ENCODE data around the gene INSIG1.

Gene INSIG1

DNA sequence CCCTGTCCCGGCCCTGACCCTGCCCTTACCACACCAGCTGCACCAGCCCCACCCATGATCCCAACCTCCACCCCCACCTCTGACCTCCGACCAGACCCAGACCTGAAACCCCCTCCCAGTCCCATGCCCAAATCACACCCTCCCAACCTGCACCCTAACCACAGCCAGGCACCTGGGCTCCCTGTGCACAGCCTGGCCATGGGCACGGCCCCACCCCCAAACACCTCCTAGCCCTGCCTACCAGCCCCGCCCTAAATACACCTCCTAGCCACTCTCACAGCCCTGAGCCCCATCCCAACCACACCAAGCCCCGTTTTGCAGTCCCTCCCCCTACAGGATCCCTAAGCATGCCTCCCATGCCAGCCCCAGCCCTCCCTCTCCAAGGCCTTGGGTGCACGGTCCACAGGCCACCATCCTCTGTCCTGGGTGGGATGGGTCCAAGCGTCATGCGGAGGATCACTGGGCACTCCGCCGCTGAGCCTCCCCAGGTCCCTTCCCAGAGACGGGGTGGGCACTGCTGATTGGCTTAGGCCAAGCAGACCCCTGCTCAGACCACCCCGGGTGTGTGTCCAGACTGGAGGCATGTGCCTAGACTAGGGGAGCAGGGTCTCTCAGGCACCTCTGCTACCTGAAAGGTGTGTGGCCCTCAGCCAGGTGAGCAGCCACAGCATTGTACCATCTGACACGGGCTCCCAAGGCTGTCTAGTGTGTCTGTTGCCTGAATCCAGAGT, 30.1 kb downstream of the INSIG1 start:
- no peak for DNase-seq (ENCODE audit: low spot score)

DNA sequence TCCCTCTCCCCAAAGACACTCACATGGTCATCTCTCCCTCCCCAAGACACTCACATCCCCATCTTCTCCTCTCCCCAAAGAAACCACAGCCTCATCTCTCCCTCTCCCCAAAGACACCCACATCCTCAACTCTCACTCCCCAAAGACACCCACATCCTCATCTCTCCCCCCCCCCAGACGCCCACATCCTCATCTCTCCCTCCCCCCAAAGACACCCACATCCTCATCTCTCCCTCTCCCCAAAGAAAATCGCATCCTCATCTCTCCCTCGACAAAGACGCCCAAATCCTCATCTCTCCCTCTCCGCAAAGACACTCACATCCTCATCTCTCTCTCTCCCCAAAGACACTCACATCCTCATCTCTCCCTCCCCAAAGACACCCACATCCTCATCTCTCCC, 31.5 kb downstream of the INSIG1 start:
- DNase-seq (ENCODE audit: low spot score): no peak

DNA sequence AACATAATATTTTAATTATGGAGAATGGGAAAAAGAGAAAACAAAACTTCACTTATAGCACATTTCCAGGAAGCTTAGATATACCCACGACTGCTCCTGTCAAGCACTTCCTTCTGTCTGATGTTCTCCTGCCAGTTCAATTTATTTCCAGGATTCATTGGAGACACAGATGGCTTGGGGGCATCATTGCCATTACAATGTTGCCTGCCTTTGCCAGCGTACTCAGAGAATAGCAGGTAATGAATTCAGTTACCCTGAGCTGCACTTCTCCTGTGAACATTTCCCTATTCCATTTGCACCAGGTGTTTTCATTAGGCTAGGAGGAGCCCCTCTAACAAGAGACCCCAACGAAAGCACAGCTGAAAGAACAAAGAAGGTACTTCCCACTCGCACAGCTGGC, 33.7 kb downstream of the INSIG1 start:
- DNase-seq (ENCODE audit: low spot score): no peak

DNA sequence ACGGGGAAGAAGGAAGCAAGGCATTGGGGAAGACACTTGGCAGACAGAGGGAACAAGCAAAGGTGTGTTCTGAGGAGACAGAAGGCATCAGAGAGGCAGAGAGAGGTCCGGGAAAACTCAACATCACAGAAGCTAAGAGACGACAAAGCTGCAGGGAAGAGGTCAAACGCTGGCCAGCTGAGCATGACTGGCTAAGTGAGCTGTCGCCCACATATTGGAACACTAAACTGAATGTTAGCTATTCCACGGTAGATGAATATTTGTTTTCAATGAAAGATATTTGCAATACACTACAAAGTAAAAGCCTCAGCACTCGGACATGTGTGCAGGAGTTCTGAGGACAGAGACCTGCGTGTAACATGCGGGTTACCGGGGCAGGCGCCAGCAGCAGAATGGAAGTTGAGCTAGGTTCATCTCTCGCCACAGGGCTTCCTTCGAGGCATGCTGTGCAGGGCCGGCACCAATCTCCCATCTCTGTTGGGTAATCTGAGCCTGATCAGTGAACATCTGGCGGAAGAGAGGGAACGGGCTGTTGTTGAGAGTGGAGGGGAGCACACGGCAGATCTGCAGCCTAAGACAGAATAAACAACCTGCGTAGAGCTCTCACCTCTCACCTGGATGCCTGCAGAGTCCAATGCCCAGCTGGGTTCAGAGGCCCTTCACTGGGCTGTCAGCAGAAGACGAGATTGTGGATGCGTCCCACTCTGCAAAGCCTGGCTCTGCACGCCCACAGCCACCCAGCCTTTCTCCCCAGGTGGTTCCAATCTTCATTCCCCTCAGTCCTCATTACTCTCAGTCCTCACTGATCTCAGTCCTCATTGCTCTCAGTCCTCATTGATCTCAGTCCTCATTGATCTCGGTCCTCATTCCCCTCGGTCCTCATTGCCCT, 35.9 kb downstream of the INSIG1 start:
- DNase-seq (ENCODE audit: low spot score): no peak

DNA sequence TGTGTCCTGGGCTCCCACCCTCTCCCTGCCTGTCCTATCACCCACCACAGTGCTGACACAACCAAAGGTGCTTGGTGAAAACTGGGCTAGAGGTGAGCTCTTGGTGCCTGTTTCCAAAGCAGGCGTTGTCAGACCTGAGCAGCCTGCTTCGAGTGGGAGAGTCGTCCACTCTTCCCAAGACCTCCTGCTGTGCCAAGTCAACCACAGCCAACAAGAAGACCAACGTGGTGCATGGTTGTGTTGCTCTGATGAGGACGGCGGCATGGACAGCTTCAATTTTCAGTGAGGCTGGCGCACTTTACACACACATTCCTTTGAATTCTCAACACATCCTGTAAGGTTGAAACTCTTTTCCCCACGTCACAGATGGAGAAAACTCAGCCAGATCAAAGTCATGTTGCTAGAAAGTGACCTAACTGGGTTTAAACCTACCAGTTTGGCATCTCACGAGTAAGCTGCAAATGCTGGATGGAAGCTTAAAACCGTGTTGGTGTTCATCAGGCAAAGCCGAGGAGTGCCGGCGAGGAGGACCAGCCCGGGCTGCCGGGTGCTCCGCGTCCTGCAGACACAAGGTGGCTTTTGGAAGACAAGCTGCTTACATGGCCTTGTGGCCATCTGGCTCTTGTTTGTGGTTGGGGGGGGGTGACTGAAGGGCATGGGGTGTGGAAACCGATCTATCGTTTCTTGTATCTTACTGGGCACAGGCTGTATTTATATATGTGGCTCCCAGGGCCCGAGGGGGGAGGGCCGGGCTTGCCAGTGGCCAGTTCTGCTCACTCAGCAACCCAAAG, 39.3 kb downstream of the INSIG1 start:
- DNase-seq (ENCODE audit: low spot score): no peak

DNA sequence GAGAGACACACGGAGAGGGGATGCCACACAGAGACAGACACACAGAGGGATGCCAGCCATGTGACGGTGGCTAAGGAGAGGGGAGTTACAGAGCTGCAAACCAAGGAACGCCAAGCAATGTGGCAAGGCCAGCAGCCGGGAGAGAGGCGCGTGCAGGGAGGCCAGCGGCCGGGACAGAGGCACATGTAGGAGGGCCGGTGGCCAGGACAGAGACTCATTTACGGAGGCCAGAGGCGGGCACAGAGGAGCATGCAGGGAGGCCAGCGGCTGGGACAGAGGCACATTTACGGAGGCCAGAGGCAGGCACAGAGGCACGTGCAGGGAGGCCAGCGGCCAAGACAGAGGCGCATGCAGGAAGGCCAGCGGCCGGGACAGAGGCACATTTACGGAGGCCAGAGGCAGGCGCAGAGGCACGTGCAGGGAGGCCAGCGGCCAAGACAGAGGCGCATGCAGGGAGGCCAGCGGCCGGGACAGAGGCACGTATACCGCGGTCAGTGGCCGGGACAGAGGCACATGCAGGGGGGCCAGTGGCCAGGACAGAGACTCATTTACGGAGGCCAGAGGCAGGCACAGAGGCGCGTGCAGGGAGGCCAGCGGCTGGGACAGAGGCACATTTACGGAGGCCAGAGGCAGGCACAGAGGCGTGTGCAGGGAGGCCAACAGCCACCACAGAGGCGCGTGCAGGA, 40.4 kb downstream of the INSIG1 start:
- no peak for DNase-seq (ENCODE audit: low spot score)

DNA sequence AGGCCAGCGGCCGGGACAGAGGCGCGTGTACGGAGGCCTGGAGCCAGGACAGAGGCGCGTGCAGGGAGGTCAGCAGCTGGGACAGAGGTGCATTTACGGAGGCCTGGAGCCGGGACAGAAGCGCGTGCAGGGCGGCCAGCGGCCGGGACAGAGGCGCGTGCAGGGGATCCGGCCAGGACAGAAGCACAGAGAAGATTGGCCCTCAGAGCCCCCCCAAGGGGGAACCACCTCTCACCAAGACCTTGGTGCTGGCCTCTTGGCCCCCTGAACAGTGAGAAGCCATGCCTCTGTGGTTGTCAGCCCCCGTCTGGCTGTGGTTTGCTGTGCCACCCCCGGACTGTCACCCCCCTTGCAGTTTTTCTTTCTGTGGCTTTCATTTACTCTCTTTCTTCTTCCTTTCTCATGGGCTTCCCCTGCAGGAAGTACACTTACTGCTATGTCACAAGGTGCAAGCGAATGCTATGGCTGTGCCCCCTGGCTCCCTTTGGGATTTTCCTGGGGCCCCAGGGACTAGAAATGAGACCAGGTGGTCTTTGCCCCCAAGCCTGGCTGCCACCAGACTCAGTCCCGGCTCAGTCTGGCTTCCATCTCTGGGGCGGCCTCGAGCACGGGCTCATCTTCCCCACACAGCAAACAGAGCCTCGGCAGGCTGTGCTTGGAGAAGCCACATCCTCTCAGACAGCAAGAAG, 41.1 kb downstream of the INSIG1 start:
- no peak for DNase-seq (ENCODE audit: low spot score)

DNA sequence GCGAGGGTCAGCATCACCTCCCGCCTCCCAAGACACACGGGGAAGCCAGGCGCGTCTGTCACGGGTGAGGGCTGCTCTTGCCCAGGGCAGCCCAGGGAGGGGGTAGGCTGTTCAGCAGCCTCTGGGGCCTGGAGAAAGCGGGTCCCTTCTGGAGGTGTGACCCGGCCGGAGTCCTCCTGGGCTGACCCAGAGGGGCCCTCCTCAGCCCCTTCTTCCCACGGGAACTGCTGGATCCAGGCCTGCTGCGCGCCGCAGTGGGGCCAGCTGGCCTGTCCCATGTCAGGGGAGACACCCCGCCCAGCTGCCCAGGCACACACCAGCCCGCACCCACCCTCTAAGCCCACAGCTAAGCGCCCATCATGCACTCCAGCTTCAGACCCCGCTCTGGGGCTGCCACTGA, 41.8 kb downstream of the INSIG1 start:
- DNase-seq (ENCODE audit: low spot score): no peak

DNA sequence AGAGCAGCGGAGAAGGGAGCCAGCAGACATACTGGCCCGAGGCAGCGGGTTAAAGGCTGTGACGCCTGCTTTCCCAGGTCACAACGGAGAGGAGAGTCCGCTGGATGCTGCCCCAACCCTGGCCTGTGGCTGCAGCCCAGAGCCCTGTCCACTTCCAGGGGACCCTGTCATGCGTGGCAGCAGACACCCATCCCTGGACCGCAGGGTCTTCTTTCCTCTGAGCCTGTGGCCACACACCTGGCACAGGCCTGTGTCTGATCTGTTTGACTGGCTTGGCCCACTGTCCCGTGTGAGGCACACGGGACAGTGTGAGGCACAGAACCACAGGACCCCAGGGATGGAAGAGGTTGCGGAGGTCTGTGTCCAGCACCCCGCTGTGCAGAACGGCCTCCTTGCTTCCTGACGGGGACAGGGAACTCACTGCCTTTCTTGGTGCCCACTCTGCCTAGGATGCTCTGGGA, 42.4 kb downstream of the INSIG1 start:
- DNase-seq (ENCODE audit: low spot score): no peak

DNA sequence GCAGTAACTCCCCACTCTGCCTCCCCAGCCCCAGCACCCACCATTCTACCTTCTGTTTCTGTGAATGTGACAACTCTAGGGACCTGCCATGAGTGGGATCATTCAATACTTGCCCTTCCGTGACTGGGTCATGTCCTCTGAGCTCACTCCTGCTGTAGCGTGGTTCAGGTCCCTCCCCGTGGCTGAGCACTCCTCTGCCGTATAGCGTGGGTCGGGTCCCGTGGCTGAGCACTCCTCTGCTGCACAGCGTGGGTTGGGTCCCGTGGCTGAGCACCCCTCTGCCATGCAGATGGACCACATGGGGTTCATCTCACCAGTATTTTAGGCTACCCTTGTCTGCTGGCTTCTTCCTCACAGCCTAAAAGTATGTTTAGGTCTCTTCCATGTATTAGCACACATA, 43.0 kb downstream of the INSIG1 start:
- DNase-seq (ENCODE audit: low spot score): no peak

DNA sequence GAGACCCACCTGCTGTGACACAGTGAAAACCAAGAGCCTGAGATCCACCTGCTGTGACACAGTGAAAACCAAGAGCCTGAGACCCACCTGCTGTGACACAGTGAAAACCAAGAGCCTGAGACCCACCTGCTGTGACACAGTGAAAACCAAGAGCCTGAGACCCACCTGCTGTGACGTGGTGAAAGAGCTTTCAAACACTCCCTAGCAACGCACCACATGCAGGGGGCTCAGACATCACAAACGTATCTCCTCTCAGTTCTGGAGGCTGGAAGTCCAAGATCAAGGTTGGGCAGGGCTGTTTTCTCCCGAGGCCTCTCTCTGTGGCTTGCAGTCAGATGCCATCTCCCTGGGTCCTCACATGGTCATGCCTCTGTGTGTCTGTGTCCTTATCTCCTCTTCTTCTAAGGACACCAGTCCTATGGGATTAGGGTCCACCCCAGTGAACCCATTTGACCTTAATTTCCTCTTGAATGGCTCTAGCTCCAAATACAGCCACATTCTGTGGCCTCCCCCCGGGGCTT, 43.8 kb downstream of the INSIG1 start:
- DNase-seq (ENCODE audit: low spot score): no peak

DNA sequence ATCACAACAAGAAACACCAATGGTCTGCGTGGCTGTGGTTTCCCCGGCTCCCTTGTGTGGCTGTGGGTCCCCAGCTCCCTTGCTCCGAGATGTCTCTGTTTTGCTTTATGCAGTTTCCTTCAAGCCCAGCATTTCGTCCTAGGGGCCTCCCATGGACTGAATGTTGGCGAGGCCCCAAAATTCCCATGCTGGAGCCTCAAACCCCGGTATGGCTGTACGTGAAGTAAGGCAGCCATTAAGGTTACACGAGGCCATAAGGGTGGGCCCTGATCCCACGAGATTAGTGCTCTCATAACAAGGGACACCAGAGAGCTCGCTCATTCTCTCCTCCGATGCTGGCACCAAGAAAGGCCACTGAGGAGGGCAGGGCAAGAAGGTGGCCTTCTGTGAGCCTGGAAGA, 44.6 kb downstream of the INSIG1 start:
- DNase-seq (ENCODE audit: low spot score): no peak

DNA sequence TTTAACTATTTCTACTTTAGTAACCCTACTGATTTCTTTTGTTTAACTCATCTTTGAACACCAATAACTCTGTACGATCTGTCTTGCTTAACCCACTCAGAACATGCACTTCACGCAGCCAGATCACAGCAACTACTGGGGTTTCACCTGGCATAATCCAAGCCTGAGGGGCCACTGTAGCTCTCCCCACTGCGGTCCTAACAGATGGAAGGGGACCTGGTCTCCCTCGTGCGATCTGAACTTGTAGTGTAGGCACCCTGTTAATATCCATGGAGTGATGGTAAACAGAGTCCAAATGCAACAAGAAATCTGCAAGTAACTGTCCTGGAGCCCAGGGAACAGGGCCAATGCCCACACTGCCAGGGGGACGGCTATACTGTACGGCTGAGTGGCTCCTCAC, 45.5 kb downstream of the INSIG1 start:
- no peak for DNase-seq (ENCODE audit: low spot score)

DNA sequence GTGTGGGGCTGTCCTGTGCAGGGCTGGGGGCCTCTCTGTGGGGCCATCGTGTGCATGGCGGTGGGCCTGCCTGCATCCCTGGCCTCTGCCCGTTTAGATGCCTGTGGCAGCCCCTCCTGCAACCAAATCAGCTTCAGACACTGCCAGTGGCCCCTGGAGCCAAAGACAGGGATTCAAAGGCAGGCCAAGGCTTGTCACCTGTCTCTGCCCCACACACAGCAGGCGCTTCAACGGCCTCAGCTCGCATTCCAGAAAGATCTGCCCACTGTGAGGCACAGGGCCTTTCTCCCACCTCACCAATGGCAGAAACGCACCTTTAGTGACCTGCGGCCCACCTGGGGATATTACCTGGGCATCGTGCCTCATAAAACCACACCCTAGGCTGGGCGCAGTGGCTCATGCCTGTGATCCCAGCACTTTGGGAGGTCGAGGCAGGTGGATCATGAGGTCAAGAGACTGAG, 46.0 kb downstream of the INSIG1 start:
- DNase-seq (ENCODE audit: low spot score): no peak

DNA sequence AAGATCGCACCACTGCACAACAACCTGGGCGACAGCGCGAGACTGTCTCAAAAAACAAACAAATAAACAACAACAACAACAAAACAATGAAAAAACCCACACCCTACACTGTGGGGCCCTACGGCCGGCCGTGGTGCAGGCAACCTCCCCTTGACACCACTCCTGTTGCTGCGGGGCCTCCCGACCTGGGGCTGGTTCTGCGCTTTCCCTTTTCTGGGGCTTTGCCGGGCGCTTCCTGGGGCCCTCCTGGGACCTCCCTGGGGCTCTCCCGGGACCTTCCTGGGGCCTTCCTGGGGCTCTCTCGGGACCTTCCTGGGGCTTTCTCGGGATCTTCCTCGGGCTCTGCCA, 46.6 kb downstream of the INSIG1 start:
- DNase-seq (ENCODE audit: low spot score): no peak

DNA sequence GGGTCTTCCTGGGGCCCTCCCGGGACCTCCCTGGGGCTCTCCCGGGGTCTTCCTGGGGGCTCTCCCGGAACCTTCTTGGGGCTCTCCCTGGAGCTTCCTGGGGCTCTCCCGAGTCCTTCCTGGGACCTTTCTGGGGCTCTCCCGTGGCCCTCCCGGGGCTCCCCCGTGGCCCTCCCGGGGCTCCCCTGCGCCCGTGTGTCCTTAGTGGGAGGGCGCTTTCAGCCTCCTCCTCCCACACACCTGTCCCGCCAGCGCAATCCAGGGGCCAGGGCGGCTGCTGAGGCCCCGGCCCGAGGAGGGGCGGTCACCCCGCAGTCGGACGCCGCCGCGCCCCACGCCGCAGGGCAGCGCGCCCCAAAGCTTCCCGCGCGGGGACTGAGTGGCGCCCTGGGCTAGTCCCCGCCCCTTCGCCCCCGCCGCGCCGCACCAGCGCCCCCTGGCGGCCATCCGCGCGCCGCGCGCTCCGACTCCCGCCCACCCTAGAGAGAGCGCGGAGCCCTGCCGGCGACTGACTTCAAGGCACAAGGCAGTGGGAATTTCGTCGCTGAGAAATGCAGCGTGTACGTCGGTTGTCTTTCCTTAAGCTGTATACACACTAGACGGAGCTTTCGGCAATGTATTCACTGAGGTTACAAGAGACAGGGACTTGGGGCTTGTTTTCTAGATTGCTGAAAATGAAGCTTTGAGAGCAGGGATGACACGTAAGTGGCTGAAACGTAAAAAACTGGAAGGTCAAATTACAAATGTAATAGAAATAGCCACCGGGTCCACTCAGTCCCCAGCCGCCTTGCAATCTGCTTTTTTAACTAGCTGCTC, 47.1 kb downstream of the INSIG1 start:
- peak; percentile 73 for DNase-seq (ENCODE audit: low spot score)

DNA sequence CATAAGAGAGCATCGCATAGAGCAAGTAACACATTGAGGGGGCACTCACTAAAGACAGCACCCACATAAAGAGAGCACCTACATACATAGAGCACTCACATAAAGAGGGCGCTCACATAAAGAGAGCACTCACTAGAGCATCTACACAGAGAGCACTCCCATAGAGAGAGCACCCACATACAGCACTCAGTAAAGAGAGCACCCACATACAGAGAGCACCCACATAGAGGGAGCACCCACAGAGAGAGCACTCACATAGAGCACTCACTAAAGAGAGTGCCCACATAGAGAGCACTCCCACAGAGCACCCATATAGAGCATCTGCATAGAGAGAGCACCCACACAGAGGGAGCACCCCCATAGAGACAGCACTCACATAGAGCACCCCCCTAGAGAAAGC, 47.8 kb downstream of the INSIG1 start:
- DNase-seq (ENCODE audit: low spot score): no peak

DNA sequence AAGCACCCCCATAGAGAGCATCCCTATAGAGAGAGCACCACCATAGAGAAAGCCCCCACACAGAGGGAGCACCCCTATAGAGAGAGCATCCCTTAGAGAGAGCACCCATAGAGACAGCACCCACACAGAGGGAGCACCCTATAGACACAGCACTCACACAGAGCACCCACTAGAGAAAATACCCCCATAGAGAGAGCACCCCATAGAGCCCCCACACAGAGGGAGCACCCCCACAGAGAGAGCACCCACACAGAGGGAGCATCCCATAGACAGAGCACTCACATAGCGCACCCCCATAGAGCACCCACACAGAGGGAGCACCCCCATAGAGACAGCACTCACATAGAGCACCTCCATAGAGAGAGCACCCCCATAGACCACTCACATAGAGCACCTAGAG, 48.6 kb downstream of the INSIG1 start:
- no peak for DNase-seq (ENCODE audit: low spot score)

DNA sequence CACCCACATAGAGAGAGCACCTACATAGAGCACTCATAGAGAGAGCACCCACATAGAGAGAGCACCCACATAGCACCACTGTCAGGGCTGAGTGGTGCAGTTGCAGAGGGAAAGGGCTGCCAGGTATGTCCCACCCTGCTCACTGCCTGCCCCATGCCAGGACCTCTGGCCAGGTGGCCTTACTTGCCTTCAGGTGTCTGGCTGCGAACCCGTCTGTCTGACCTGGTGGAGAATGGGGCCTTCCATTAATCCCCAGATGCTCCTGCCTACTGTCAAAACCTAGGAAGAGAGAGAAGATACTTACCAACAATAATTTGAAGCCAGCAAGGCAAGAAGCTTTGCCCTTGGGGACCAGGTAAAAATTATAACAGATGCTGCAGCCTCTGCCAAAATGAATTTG, 51.1 kb downstream of the INSIG1 start:
- no peak for DNase-seq (ENCODE audit: low spot score)

DNA sequence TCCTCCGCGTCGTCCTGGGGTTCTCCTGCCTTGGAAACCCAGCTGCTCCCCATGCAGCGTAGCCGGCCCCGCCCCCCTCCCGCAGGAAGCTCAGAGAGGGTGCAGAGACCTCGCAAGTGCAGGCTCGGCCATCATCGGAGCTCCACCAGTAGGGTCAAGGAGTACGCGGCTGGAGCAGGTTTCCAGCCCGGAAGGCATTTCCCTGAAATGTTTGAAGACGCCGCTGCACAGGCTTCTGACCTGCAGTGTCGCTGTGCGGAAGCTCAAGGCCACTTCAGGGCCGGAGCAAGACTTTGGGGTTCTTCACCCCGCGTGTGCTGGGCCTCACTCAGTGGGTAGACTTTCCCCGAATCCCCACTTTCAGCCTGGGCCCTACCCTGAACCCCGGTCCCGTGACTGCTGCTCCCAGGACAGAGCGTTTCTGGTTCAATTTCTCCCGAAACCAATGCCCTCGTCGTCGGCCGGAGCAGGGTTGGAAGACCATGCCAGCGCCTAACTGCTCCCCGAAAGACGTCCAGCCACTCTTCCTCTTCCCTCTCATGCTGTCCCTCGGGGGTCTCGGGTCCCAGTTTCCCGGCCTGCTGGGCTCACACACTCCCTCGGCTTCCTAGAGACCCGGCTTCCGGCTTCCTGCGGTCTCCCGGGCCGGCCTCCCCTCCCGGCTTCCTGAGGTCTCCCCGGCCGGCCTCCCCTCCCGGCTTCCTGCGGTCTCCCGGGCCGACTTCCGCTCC, 52.1 kb downstream of the INSIG1 start:
- no peak for DNase-seq (ENCODE audit: low spot score)

All from CD4-positive, alpha-beta T cell treated with Interleukin-6 at 100 ng/mL for 8 hours (primary cell).